HS-27A (cell line): Measurements from ENCODE around the gene ARL5A.
"Not testable (repeated sequence)": the region's sequence is repeated elsewhere in the genome, so short reads cannot be mapped to it uniquely, and the experiment has no call there.

Source experiments
- DNase-seq: peaks from one replicate; pipeline ENCODE4 v3.0.0-alpha.2; 2012; ENCODE audit warnings: low read depth, missing footprints

The ARL5A gene

GRCh38 chr2:151828143-151828889 lies at the start of gene ARL5A:
Gene ARL5A, minus strand, starts transcription at chr2:151828421. Its CDS starts 245 bp downstream, at chr2:151828176.
- DNase-seq, result peak; percentile 71

GRCh38 chr2:151875631-151876030 lies 47.4 kb upstream of the ARL5A start:
- not testable (repeated sequence) for DNase-seq

GRCh38 chr2:151872463-151872862 lies 44.2 kb upstream of the ARL5A start:
- DNase-seq, result no peak

GRCh38 chr2:151869291-151869690 lies 41.1 kb upstream of the ARL5A start:
- DNase-seq, result no peak

- no peak for DNase-seq
These were observed 34.5 kb upstream of the ARL5A start for GRCh38 chr2:151862700-151863099.

GRCh38 chr2:151861174-151861573 lies 33.0 kb upstream of the ARL5A start:
- no peak for DNase-seq

GRCh38 chr2:151860613-151861146 lies 32.5 kb upstream of the ARL5A start:
- no peak for DNase-seq

- DNase-seq, result no peak
These were observed 32.0 kb upstream of the ARL5A start for GRCh38 chr2:151860210-151860609.

- DNase-seq, result no peak
These were observed 29.4 kb upstream of the ARL5A start for GRCh38 chr2:151857650-151858049.

- no peak for DNase-seq
These were observed 26.9 kb upstream of the ARL5A start for GRCh38 chr2:151855111-151855510.

- no peak for DNase-seq
These were observed 25.0 kb upstream of the ARL5A start for GRCh38 chr2:151853070-151853758.

- no peak for DNase-seq
These were observed 24.2 kb upstream of the ARL5A start for GRCh38 chr2:151852260-151853069.

- DNase-seq, result no peak
These were observed 23.5 kb upstream of the ARL5A start for GRCh38 chr2:151851761-151852160.

- DNase-seq, result no peak
These were observed 21.3 kb upstream of the ARL5A start for GRCh38 chr2:151849413-151850010.

GRCh38 chr2:151845884-151846283 lies 17.7 kb upstream of the ARL5A start:
- no peak for DNase-seq

- DNase-seq, result no peak
These were observed 17.3 kb upstream of the ARL5A start for GRCh38 chr2:151845481-151845880.

- DNase-seq, result no peak
These were observed 16.1 kb upstream of the ARL5A start for GRCh38 chr2:151844211-151844896.

- no peak for DNase-seq
These were observed 15.5 kb upstream of the ARL5A start for GRCh38 chr2:151843691-151844061.

GRCh38 chr2:151842830-151843690 lies 14.8 kb upstream of the ARL5A start:
- DNase-seq, result no peak

- DNase-seq, result no peak
These were observed 12.8 kb upstream of the ARL5A start for GRCh38 chr2:151841047-151841424.
